Activated naive CD8-positive, alpha-beta T cell treated with anti-CD3 and anti-CD28 coated beads, Interleukin-2, amount 50 U/mL, for 24 hours (primary cell): ENCODE measurements around the gene DGKI.
A peak's percentile ranks its signal among the peaks of the same experiment; 100 is the strongest.

ENCODE experiments used
- ATAC-seq: fragments of 150-1000 bp; cut with Tn5 transposase; one replicate; pipeline ENCODE4 v1.10.0; 2021
- DNase-seq: peaks from one replicate; pipeline ENCODE4 v3.0.0; 2021
- H3K27ac Mint-ChIP-seq: one replicate; pipeline ENCODE4 v1.8.0; 2021; ENCODE audit warnings: mild to moderate bottlenecking, mixed read lengths
- H3K27me3 Mint-ChIP-seq: one replicate; pipeline ENCODE4 v1.8.0; 2021; ENCODE audit warnings: mixed read lengths
- H3K36me3 Mint-ChIP-seq: one replicate; pipeline ENCODE4 v1.8.0; 2021; ENCODE audit warnings: low read depth, mixed read lengths
- H3K4me1 Mint-ChIP-seq: one replicate; pipeline ENCODE4 v1.8.0; 2021; ENCODE audit warnings: mixed read lengths
- H3K4me3 Mint-ChIP-seq: one replicate; pipeline ENCODE4 v1.8.0; 2021; ENCODE audit warnings: mild to moderate bottlenecking, moderate library complexity, mixed read lengths
- H3K9me3 Mint-ChIP-seq: one replicate; pipeline ENCODE4 v1.8.0; 2021; ENCODE audit warnings: mixed read lengths

DGKI gene

DNA sequence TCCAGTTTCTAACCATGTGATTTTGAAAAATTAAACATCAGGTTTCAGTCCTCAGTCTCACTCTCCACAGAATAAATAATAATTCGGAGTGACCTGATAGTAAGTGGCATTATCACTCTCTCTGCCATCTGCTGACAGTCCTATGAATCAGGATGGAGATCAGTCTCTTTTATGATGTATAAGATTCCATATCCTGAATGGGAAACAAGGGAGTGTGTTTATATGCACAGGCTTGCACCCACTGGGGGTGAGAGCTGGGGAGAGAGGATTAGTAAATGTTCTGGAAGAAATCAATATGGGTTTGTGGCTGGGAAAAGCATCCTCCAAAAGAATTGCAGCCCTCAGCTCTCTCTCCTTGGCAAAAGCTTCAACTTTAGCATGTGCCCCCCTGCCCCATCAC, 45.3 kb downstream of the DGKI start:
- Mint-ChIP-seq H3K9me3 (no peaks in the 10 kb centered on the region), H3K4me1 (no peaks in the 10 kb centered on the region), H3K36me3 (no peaks in the 10 kb centered on the region), H3K4me3 (no peak overlapping the region), H3K27me3 (peaks cover 3% of the 10 kb centered on the region), H3K27ac (no peak overlapping the region)
- no peak for DNase-seq
- ATAC-seq, result no peak

DNA sequence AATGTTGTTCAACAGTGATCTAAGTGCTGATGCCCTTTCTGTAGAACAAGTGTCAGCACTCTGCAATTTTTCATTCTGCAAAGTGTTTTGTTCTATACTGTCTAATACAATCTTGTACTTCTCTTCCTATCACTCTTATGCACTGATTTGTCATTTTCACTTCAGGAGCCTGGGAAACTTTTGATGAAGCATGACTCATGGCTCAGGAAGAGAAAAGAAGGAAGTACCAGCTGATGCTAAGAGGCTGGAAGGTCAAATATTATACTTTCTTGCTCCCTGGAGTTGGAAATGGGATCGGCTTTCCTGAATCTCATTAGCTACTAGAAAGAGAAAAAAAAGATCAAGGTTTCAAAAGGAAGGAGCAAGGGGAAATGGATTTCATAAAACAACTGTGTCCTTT, 45.8 kb downstream of the DGKI start:
- peaks cover 3% of the 10 kb centered on the region for H3K27me3 Mint-ChIP-seq
- H3K36me3 Mint-ChIP-seq, result no peaks in the 10 kb centered on the region
- H3K27ac Mint-ChIP-seq, result no peak overlapping the region
- no peak for DNase-seq
- H3K4me3 Mint-ChIP-seq, result no peak overlapping the region
- no peaks in the 10 kb centered on the region for H3K9me3 Mint-ChIP-seq
- no peaks in the 10 kb centered on the region for H3K4me1 Mint-ChIP-seq
- no peak for ATAC-seq

DNA sequence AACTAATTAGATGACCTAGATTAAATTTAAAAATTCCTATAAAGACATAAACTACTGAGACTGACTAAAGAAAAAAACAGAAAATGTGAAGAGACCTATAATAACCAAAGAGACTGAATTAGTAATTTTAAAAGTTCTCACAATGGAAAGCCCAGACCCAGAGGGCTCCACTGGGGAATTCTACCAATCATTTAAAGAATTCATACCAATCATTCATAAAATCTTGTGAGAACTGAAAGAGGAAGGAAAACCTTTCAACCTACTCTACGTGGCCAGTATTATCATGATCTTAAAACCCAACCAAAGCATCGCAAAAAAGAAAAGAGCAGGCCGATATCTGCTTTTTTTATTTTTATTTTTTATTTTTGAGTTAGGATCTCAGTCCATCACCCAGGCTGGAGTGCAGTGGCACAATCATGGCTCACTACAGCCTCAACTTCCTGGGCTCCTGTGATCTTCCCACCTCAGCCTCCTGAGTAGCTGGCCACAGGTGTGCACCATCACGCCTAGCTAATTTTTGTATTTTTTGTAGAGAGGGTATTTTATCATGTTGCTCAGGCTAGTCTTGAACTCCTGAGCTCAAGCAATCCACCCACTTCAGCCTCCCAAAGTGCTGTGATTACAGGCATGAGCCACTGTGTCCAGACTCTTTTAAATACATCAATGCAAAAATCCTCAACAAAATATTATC, 48.6 kb downstream of the DGKI start:
- no peaks in the 10 kb centered on the region for H3K9me3 Mint-ChIP-seq
- H3K36me3 Mint-ChIP-seq, result no peaks in the 10 kb centered on the region
- no peak overlapping the region for H3K4me3 Mint-ChIP-seq
- H3K27me3 Mint-ChIP-seq, result peaks cover 6% of the 10 kb centered on the region
- ATAC-seq (no peak), DNase-seq (no peak)
- H3K4me1 Mint-ChIP-seq, result no peaks in the 10 kb centered on the region
- no peak overlapping the region for H3K27ac Mint-ChIP-seq

DNA sequence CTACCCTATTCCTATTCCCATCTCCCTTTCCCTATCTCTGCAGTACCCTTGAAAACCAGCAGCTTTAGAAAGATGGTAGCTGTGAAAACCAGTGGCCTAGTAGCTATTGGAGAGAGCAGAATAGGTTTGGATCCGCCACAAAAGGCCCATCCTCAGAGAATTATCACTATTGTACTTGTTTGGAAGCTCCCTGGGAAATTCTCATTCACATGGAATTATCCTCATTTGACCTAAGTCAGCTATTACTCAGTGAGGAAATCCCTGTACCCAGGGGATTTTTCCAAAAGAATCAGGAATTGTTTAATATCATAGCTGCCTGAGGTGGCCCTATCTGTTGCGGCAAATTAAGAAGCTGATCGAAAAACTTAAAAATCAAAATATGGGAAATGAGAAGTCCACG, 51.6 kb downstream of the DGKI start:
- DNase-seq, result no peak
- no peaks in the 10 kb centered on the region for H3K9me3 Mint-ChIP-seq
- ATAC-seq, result no peak
- peaks cover 9% of the 10 kb centered on the region for H3K27me3 Mint-ChIP-seq
- H3K4me1 Mint-ChIP-seq, result no peaks in the 10 kb centered on the region
- no peak overlapping the region for H3K4me3 Mint-ChIP-seq
- no peak overlapping the region for H3K27ac Mint-ChIP-seq
- H3K36me3 Mint-ChIP-seq, result no peaks in the 10 kb centered on the region

DNA sequence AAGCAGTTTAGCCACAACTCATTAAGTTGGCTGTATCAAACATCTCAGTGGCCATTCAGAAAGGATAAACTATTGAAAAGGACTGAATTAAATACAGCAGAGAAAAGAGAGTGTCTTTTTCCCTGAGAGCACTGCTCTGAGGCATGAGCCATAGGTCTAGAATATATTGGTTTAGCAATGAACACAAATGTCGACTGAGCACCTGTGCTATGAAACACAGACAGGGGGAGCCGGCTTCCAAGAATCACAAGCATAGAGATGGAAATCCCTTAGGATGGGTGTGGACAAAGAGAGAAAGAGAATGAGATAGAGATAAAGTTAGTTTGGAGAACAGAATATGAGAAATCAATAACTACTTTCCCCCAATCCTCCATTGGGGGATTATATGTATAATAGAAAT, 54.8 kb downstream of the DGKI start:
- Mint-ChIP-seq H3K27ac (no peak overlapping the region), H3K4me1 (no peaks in the 10 kb centered on the region), H3K9me3 (peaks cover 8% of the 10 kb centered on the region), H3K4me3 (no peak overlapping the region), H3K36me3 (no peaks in the 10 kb centered on the region), H3K27me3 (peaks cover 18% of the 10 kb centered on the region)
- DNase-seq (no peak), ATAC-seq (no peak)

DNA sequence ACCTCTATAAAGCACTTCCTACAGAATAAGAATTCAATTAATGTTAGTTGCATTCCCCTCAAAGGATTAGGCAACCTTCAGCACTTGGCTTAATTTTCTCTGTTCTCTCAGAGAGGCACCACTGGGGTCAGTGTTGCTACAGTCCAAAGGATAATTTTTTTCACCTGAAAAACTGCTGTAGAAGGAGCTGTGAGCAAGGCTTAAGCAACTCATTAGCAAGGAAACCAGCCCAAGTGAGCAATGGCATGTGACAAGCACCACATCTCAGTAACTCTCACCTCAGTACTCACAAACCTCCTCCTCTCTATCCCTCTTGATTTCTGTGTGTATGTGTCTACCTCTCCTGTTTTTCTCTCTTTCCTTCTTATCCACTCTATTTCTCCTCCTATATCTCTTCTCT, 55.9 kb downstream of the DGKI start:
- Mint-ChIP-seq H3K27ac (no peak overlapping the region), H3K4me1 (no peaks in the 10 kb centered on the region), H3K4me3 (no peak overlapping the region), H3K9me3 (peaks cover 8% of the 10 kb centered on the region), H3K36me3 (no peaks in the 10 kb centered on the region), H3K27me3 (peaks cover 19% of the 10 kb centered on the region)
- no peak for ATAC-seq
- DNase-seq, result no peak

DNA sequence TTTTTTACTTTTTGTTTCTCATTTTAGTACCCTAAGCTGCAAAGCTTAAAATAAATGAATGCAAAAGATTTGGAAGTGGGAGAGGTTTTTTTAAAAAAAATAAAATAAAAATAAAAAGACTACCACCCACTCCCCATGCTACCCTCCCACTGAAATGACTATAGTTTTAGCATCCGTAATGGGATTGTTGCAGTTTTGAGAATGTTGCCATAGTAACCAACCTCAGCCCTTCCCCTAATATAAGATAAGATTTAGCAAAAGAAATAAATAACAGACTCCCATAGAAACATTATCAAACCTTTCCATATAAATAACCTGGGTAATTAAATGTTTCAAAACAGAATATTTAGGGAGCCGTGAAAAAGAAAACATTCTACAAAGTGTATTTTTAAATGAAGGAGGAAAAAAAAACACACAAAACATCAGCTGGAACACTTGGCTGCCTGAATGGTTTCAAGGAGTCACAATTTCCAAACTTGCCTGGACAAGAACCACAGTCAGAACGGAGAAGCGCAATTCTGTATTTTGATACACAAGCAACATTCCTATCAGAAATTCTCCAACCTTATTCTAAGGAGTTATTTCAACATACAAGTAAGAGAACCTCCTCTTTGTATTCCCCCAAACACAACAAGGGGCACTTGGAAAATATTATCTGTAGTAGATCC, 57.4 kb downstream of the DGKI start:
- no peak overlapping the region for H3K27ac Mint-ChIP-seq
- H3K27me3 Mint-ChIP-seq, result peaks cover 19% of the 10 kb centered on the region
- no peak overlapping the region for H3K4me3 Mint-ChIP-seq
- peaks cover 8% of the 10 kb centered on the region for H3K9me3 Mint-ChIP-seq
- H3K36me3 Mint-ChIP-seq, result no peaks in the 10 kb centered on the region
- H3K4me1 Mint-ChIP-seq, result no peaks in the 10 kb centered on the region
- DNase-seq (no peak), ATAC-seq (no peak)

DNA sequence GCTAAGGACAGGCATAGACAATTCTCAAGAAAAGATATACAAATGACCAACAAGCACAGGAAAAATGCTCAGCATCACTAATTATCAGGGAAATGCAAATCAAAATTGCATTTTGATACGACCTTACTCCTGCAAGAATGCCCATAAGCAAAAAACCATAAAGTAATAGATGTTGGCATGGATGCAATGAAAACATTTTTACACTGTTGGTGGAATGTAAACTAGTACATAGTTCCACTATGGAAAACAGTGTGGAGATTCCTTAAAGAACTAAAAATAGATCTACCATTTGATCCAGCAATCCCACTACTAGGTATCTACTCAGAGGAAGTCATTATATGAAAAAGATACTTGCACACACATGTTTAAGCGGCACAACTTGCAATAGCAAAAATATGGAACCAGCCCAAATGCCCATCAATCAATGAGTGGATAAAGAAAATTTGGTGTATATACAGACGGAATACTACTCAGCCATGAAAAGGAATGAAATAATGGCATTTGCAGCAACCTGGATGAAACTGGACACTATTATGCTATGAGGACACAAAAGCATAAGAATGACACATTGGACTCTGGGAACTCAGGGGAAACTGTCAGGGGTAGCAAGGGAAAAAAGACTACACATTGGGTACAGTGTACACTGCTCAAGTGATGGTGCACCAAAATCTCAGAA, 59.3 kb downstream of the DGKI start:
- no peak overlapping the region for H3K27ac Mint-ChIP-seq
- peaks cover 8% of the 10 kb centered on the region for H3K9me3 Mint-ChIP-seq
- H3K4me3 Mint-ChIP-seq, result no peak overlapping the region
- no peak for ATAC-seq
- H3K4me1 Mint-ChIP-seq, result no peaks in the 10 kb centered on the region
- H3K36me3 Mint-ChIP-seq, result no peaks in the 10 kb centered on the region
- DNase-seq, result no peak
- H3K27me3 Mint-ChIP-seq, result peaks cover 20% of the 10 kb centered on the region

DNA sequence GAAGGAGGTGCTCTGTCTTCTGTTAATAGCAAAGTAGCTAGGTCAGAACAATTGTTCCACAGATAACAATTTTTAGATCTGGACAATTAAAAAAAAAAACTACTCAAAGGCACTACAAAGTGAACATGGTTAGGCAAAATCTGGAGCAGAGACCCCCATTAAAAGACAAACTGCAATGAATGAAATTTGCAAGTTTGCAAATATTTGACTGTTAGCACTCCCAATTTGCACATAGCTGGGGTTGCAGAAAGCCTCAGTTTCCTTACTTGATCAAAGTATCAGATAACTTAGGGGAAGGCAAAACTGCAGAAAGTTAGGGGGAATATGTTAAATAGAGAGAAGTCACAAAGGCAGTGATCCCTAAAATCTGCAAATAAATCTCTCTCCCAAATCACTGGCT, 68.3 kb downstream of the DGKI start:
- DNase-seq (no peak), ATAC-seq (no peak)
- Mint-ChIP-seq H3K27me3 (peaks cover 19% of the 10 kb centered on the region), H3K4me3 (no peak overlapping the region), H3K4me1 (peaks cover 5% of the 10 kb centered on the region), H3K36me3 (no peaks in the 10 kb centered on the region), H3K27ac (no peak overlapping the region), H3K9me3 (no peaks in the 10 kb centered on the region)

DNA sequence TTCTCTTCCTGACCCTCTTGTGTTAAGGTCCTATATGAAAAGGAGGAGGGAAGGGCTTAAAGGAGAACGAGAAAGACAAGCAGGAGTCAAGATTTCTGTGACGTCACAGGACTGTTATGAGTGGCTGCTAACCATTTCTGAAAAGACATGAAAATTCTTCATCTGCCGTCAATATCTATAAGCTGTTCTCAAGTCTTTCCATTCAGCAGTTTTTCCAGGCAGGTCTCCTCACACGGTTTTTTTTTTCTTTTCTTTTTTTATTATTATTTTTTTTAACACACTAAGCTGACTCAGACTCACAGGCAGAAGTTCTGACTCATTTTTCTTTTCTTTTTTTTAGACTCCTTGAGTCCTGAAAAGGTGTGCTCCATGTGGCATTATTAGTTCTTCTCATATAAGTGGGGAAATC, 72.0 kb downstream of the DGKI start:
- ATAC-seq, result no peak
- no peaks in the 10 kb centered on the region for H3K36me3 Mint-ChIP-seq
- H3K4me1 Mint-ChIP-seq, result peaks cover 10% of the 10 kb centered on the region
- no peak for DNase-seq
- H3K4me3 Mint-ChIP-seq, result peak overlapping the region; percentile 66
- peaks cover 8% of the 10 kb centered on the region for H3K27me3 Mint-ChIP-seq
- H3K9me3 Mint-ChIP-seq, result no peaks in the 10 kb centered on the region
- H3K27ac Mint-ChIP-seq, result peak overlapping the region; percentile 77

DNA sequence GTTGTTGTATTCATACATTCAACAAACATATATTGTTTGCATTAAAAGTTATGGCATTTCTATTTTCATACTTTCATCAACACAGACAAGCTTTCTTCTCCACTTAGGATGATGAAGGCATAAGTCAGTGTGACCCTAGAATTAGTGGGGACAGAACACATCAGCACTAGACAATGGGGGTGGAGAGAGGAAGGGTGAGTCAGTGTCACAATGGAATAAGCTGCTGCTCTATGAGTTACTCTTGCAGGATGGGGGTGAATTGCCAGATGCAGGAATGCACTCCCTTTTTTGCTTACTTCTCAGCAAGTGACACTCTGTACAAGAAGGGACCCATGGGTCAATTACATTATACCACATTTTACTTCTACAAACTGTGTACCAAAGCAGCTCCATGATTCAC, 74.0 kb downstream of the DGKI start:
- ATAC-seq (peak; percentile 73), DNase-seq (no peak)
- no peak overlapping the region for H3K4me3 Mint-ChIP-seq
- no peaks in the 10 kb centered on the region for H3K36me3 Mint-ChIP-seq
- H3K4me1 Mint-ChIP-seq, result peaks cover 10% of the 10 kb centered on the region
- H3K27me3 Mint-ChIP-seq, result peaks cover 7% of the 10 kb centered on the region
- H3K9me3 Mint-ChIP-seq, result no peaks in the 10 kb centered on the region
- no peak overlapping the region for H3K27ac Mint-ChIP-seq

DNA sequence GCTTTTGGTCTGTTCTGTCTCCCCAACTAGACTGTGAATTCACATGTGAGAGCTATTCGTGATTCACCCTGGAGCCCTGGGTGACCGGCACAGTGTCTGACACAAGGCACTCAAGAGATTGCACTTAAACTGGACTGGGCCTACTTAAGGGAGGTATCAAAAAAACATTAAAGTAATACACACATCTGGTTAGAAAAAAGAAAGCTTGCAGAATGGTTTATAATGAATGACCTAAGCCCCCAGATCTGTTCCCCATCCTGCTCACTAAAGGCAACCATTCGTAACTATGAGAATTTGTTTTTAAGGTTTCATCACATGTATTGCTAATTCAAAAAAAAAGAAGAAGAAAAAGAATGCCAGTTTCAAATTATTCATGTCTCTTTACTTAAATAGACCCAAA, 74.5 kb downstream of the DGKI start:
- Mint-ChIP-seq H3K36me3 (no peaks in the 10 kb centered on the region), H3K27ac (no peak overlapping the region), H3K27me3 (peaks cover 8% of the 10 kb centered on the region), H3K4me3 (no peak overlapping the region), H3K4me1 (peaks cover 10% of the 10 kb centered on the region), H3K9me3 (no peaks in the 10 kb centered on the region)
- DNase-seq (no peak), ATAC-seq (no peak)

DNA sequence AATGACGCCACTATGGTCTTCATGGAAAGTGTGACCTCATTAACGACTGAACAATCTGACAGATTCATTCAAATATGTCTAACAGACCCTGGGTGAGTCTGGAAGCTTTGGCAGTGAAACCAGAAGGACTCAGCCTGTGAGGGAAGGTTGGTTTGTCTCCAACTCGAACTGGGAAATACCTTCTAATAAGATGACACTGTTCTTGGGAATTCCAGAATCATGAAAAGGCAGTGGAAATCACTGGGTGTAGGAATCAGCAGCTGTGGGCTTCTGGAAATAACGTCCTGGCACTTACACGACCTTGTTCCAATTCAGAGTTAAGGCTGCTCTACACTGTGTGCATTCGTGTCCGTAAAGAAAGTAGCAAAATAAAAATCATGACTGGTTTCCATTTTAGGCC, 75.1 kb downstream of the DGKI start:
- peaks cover 10% of the 10 kb centered on the region for H3K27me3 Mint-ChIP-seq
- H3K36me3 Mint-ChIP-seq, result no peaks in the 10 kb centered on the region
- H3K9me3 Mint-ChIP-seq, result no peaks in the 10 kb centered on the region
- H3K27ac Mint-ChIP-seq, result no peak overlapping the region
- peaks cover 10% of the 10 kb centered on the region for H3K4me1 Mint-ChIP-seq
- no peak overlapping the region for H3K4me3 Mint-ChIP-seq
- ATAC-seq, result no peak
- DNase-seq, result no peak

DNA sequence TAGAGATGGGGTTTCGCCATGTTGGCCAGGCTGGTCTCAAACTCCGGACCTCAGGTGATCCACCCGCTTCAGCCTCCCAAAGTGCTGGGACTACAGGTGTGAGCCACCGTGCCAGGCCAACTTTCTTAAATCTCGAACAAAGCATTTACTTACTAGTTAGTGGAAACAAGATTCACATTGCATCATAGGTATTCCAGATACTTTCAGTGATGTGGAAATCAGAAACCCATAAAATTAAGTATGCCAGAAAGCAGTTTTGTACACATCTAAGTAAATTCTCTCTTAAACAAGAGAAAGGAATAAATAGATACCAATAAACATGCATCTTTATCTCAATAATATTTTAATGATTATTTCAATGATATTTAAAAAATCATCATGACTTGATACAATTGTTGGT, 75.5 kb downstream of the DGKI start:
- H3K9me3 Mint-ChIP-seq, result no peaks in the 10 kb centered on the region
- H3K4me3 Mint-ChIP-seq, result no peak overlapping the region
- no peaks in the 10 kb centered on the region for H3K36me3 Mint-ChIP-seq
- H3K27ac Mint-ChIP-seq, result no peak overlapping the region
- no peak for DNase-seq
- H3K27me3 Mint-ChIP-seq, result peaks cover 10% of the 10 kb centered on the region
- ATAC-seq, result no peak
- H3K4me1 Mint-ChIP-seq, result peaks cover 10% of the 10 kb centered on the region

DNA sequence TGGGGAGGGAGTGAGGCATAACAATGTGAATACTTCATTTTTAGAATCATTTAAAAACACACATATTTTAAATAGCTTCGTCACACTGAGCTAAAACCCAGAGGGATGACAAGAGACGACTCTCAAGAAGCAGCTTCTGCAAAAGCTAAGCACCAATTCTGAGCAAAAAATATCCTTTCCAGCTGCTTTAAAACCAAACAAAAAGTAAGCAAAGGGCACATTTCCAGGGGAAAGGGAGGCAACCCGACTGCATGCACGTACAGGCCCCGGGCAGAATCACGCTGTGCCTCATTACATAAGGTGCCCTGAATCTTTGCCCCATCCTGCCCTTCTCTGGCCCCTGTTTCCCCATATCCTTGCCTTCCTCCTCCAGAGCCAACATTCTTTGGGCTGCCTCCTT, 78.4 kb downstream of the DGKI start:
- no peak for DNase-seq
- H3K36me3 Mint-ChIP-seq, result no peaks in the 10 kb centered on the region
- H3K4me3 Mint-ChIP-seq, result no peak overlapping the region
- H3K4me1 Mint-ChIP-seq, result peaks cover 5% of the 10 kb centered on the region
- no peaks in the 10 kb centered on the region for H3K9me3 Mint-ChIP-seq
- no peak overlapping the region for H3K27ac Mint-ChIP-seq
- H3K27me3 Mint-ChIP-seq, result peaks cover 9% of the 10 kb centered on the region
- no peak for ATAC-seq
